ENCODE results near the gene TMEM9B.
"Not testable (repeated sequence)": the region's sequence is repeated elsewhere in the genome, so short reads cannot be mapped to it uniquely, and the experiment has no call there.

TMEM9B gene

DNA sequence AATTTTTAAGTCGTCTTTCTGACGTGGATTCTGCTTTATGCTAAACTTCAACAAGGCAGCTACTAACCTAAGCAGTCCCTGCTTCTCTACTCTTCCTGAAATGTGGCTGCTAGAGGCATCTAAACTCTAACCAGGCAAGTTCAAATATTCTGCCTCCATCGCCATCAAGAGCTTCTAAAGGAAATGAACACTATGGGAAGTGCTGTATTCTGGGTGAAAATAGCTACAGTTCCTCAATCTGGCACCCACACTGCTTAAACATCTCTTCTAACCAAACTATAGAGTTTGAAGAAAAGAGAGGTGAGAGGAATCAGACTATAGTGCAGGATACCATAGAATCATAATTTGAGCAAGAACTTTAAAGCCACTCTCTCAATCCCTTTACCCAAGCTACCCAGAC is 33.2 kb upstream of the TMEM9B start:
- Mint-ChIP-seq H3K9me3 (no peaks in the 10 kb centered on the region), H3K27ac (no peak overlapping the region), H3K27me3 (ENCODE audit: low read depth, poor library complexity) (peaks cover 57% of the 10 kb centered on the region), H3K4me3 (no peak overlapping the region), H3K36me3 (ENCODE audit: low read depth) (no peaks in the 10 kb centered on the region), H3K4me1 (no peaks in the 10 kb centered on the region)
- no peak for DNase-seq
- TF ChIP-seq CTCF (IDR thresholded peaks at IDR 0.05), result no peak

GRCh38 chr11:8989453-8989852 is 25.2 kb upstream of the TMEM9B start:
- Mint-ChIP-seq H3K27me3 (ENCODE audit: low read depth, poor library complexity) (peaks cover 20% of the 10 kb centered on the region), H3K9me3 (no peaks in the 10 kb centered on the region), H3K4me1 (no peaks in the 10 kb centered on the region), H3K27ac (no peak overlapping the region), H3K4me3 (no peak overlapping the region), H3K36me3 (ENCODE audit: low read depth) (no peaks in the 10 kb centered on the region)
- DNase-seq, result no peak
- no peak for TF ChIP-seq CTCF (IDR thresholded peaks at IDR 0.05)

DNA sequence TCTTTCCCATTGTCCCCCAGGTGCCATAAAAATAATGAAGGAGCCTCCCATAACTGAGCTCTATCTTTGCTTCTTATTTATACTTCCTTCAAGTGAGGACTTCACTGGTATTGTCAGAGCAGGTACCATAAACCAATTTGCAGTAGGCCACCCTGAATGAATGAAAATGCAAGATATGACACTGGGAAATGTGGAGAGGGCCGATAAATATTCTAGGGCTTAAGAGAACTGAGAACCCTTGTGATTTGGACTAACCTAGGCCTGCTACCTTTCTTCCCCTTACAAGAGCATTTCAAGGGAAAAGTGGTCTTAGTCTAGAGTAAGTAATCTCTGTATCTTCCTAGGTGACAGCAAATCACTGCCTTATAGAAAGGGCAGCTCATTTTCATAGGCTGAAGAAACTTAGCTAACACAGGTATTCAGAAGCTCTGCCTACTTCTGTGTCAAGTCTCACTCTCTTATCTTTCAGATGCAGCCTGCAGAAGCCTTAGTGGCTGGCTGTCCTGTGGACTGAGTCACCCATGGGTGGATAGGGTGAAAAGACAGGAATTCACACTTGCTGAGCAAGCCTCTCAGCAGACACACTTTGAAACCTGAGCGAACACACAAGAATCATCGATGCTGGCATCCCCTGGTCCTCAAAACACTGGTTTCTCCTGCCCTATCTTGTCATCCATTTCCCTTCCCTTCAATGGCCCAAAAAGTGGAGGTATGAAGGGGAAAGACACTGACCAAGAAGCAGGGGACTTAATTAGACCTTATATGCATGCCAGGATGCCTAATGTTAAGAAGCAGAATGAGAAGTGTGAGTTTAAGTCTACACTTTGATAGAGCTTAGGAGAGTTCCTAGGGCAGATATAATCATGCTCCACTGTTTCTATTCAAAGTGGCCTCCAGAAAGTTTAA is 24.3 kb upstream of the TMEM9B start:
- H3K9me3 Mint-ChIP-seq, result no peaks in the 10 kb centered on the region
- TF ChIP-seq CTCF (IDR thresholded peaks at IDR 0.05), result no peak
- H3K27me3 Mint-ChIP-seq (ENCODE audit: low read depth, poor library complexity), result peaks cover 20% of the 10 kb centered on the region
- H3K4me3 Mint-ChIP-seq, result no peak overlapping the region
- no peaks in the 10 kb centered on the region for H3K4me1 Mint-ChIP-seq
- no peaks in the 10 kb centered on the region for H3K36me3 Mint-ChIP-seq (ENCODE audit: low read depth)
- DNase-seq, result no peak
- H3K27ac Mint-ChIP-seq, result no peak overlapping the region

GRCh38 chr11:8987446-8987845 is 23.2 kb upstream of the TMEM9B start:
- Mint-ChIP-seq H3K4me1 (no peaks in the 10 kb centered on the region), H3K9me3 (no peaks in the 10 kb centered on the region), H3K27ac (no peak overlapping the region), H3K36me3 (ENCODE audit: low read depth) (no peaks in the 10 kb centered on the region), H3K27me3 (ENCODE audit: low read depth, poor library complexity) (peaks cover 9% of the 10 kb centered on the region), H3K4me3 (no peak overlapping the region)
- DNase-seq, result no peak
- TF ChIP-seq CTCF (IDR thresholded peaks at IDR 0.05), result no peak

- not testable (repeated sequence) for DNase-seq; H3K27ac Mint-ChIP-seq; H3K9me3 Mint-ChIP-seq; H3K36me3 Mint-ChIP-seq (ENCODE audit: low read depth); H3K4me3 Mint-ChIP-seq; H3K27me3 Mint-ChIP-seq (ENCODE audit: low read depth, poor library complexity); H3K4me1 Mint-ChIP-seq
These were observed 22.5 kb upstream of the TMEM9B start for GRCh38 chr11:8986772-8987171.

GRCh38 chr11:8985462-8985861 is 21.2 kb upstream of the TMEM9B start:
- Mint-ChIP-seq H3K36me3 (ENCODE audit: low read depth) (no peaks in the 10 kb centered on the region), H3K27ac (no peak overlapping the region), H3K4me1 (no peaks in the 10 kb centered on the region), H3K4me3 (no peak overlapping the region), H3K27me3 (ENCODE audit: low read depth, poor library complexity) (peaks cover 6% of the 10 kb centered on the region), H3K9me3 (no peaks in the 10 kb centered on the region)
- TF ChIP-seq CTCF (IDR thresholded peaks at IDR 0.05), result no peak
- no peak for DNase-seq
